ENCODE measurements around the gene MYOZ3. TPM values are rescaled to one million over a fixed set of nuclear protein-coding genes. Genes with fewer than 3 reads are reported as not detected.

The MYOZ3 gene
- total and polyA plus RNA-seq, 2 of the 8 experiments (the other 6 are each of a cell fraction or from before 2014, with no cell fraction given): 9.6 to 19.1 TPM

- no peak for TF ChIP-seq CHD2 (IDR thresholded peaks at IDR 0.05; ENCODE audit: low read length)
- TF ChIP-seq BRCA1 (IDR thresholded peaks at IDR 0.05; ENCODE audit: low read depth, low read length): no peak
- no peak for TF ChIP-seq SP1 (IDR thresholded peaks at IDR 0.05; ENCODE audit: low read depth, low read length)
- TF ChIP-seq RFX5 (IDR thresholded peaks at IDR 0.05; ENCODE audit: borderline replicate concordance, low read depth, low read length): no peak
- TF ChIP-seq HDAC2 (IDR thresholded peaks at IDR 0.05; ENCODE audit: borderline replicate concordance in 1 of 2, low read depth in 2 of 2, low read length in 2 of 2): no peak
- TF ChIP-seq GABPA (IDR thresholded peaks at IDR 0.05; ENCODE audit: borderline replicate concordance, insufficient read depth, low read length): peak; percentile 21; the same call in 1 of the 2 replicates
- TF ChIP-seq RXRA (IDR thresholded peaks at IDR 0.05; ENCODE audit: insufficient read depth, low read depth, low read length): no peak
These were observed 46.9 kb upstream of the MYOZ3 start (continued) for GRCh38 chr5:150613991-150614660.
